PFSK-1 (cell line): ENCODE results near the gene TRIM29.

Experiments
- POLR2AphosphoS5 ChIP-seq: IDR thresholded peaks from 2 replicates; pipeline ENCODE4 v1.6.1; 2012; ENCODE audit warnings: low read depth, mild to moderate bottlenecking, control low read depth, low read length, moderate library complexity
- REST ChIP-seq, 2 experiments: IDR thresholded peaks; 2 replicates each; pipeline versions ENCODE4 v1.6.1 to v1.8.0; 2011 to 2012; ENCODE audit warnings: low read depth in 2 of 2, low read length in 2 of 2, control low read depth in 1 of 2, inconsistent platforms in 1 of 2, mild to moderate bottlenecking in 1 of 2, moderate library complexity in 1 of 2; ENCODE audit not compliant: insufficient read depth in 1 of 2
- SIN3A ChIP-seq: IDR thresholded peaks from 2 replicates; pipeline ENCODE4 v1.6.1; 2012; ENCODE audit warnings: mild to moderate bottlenecking, low read length, moderate library complexity, borderline replicate concordance; ENCODE audit not compliant: insufficient read depth

- TF ChIP-seq SIN3A (no peak), POLR2AphosphoS5 (no peak), REST (IDR thresholded peaks at IDR 0.05; ENCODE audit: insufficient read depth in 1 of 2, low read depth in 2 of 2, low read length in 2 of 2) (no peak)
Measured at GRCh38 chr11:120182372-120182771, 44.5 kb upstream of the TRIM29 start.
